ENCODE measurements around the gene CLMN.

The CLMN gene

GRCh38 chr14:95260537-95261361, 59.0 kb downstream of the CLMN start:
- DNase-seq: no peak

DNA sequence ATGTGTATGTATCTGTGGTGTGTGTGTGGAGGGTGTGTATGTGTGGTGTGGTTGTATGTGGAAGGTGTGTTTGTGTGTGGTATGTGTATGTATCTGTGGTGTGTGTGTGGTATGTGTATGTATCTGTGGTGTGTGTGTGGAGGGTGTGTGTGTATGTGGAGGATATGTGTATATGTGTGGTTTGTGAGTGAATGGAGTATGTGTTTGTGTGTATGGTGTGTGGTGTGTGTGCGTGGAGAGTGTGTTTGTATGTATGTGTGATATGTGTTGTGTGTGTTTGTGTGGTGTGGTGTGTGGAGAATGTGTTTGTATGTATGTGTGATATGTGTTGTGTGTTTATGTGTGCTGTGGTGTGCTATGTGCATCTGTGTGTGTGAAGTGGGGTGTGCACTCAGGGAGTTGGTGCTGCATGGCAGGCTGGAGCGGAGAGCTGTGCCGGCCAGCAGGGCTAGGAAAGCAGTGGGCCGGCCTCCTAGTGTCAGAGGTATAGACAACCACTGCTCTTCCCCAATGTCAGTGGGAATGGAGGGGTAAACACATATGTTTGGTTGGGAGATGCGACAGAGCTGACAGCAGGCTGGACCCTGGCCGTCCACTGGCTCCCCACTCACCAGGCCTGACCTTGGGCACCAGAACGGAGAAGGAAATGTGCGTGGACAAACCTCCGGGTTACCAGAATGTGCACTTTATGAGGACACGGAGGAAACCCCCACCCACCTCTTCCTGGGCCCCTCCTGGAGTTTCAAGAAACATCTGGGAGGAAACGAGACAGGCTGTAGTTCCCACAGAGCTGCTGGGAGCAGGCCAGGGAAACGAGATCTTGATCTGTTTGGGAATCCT, 60.7 kb downstream of the CLMN start:
- no peak for DNase-seq

GRCh38 chr14:95258156-95258555, 61.6 kb downstream of the CLMN start:
- DNase-seq: no peak

GRCh38 chr14:95257521-95257920, 62.2 kb downstream of the CLMN start:
- no peak for DNase-seq

DNA sequence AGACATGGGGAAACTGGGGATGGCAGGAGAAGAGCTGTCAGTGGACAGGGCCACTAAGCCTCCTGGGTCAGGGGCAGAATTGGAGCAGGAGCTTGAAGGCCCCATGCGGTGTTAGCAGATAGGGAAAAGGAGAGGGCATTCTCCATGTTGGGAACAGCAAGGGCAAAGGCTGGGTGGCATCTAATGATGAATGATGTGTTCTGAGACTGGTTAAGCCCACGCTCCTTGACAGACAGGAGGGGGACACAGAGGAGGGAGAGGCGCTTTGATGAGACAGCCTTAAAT, 63.0 kb downstream of the CLMN start:
- DNase-seq: no peak

- DNase-seq: peak in 1 of 2 donors; percentile 76
These were observed 63.5 kb downstream of the CLMN start for GRCh38 chr14:95256002-95256775.

DNA sequence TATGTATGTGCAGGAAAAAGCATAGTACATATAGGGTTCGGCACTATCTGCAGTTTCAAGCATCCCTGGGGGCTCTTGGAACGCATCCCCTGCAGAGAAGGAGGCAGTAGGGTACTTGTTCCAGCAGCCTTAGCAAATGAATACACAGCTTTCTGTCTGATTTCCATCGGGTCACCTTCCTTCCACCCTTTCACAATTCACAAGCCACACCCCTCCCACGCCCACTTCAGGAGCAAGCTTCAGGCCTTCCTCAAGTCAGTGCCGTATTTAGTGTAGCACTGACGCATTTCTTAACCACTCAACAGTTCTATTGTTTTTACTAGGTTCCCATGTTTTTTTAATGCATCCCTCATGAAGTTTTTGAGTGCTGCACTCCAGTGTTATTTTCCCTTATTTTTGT, 64.2 kb downstream of the CLMN start:
- DNase-seq: no peak

DNA sequence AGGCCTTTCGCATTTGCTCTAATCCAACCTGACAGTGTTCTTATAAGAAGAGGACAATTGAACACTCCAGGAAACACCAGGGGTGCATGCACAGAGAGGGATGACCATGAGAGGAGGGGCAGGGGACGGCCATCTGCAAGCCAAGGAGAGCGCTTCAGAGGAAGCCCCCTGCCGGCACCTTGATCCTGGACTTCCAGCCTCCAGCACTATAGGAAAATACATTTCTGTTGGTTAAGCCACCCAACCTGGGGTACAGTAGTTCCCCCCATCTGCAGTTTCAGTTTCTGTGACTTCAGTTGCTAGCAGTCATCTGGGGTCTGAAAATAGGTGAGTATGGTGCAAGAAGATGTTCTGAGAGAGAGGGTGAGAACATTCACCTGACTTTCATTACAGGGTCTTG, 64.7 kb downstream of the CLMN start:
- DNase-seq: no peak

DNA sequence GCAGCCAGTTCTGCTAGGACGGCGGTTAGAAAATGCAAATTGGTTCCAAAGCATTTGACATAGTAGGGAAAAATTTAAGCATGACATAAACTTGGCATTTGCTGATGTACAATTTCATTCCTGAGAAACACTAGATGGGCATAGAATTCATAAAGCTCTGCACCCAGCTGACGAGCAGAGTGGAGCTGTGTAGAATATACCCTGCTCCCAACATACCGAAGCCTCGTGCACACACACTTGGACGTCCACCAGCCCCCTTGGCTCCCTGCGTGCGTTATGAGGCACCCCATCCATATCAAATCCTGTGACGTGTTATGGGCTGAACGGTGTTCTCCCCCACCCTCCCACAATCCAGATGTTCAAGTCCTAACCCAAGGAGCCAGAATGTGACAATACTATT, 65.4 kb downstream of the CLMN start:
- no peak for DNase-seq

DNA sequence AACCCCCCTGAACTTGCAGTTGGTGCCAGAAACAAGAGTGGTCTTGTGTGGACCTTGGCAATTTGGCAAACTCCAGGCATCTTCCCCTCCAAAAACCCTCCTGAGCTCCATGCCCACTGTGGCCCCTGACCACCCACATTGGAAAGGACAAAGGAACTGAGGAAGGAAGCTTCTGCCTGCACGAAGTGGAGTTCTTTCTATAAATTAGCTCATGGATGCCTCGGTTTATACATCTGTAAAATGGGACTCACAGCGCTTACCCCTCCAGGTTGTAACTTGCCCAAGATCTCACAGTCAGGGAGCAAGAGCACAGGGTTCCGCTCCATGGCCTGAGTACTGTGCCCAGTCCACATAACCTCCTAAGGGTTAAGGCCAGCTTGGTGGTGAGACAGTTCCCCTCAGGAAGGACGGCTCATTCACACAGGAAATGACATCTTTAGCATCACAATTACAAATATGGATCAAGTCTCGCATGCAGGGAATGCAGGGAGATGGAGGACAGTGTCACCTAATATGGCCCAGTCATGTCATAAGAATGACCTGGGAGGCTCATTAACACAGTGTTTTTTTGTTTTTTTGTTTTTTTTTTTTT, 66.6 kb downstream of the CLMN start:
- DNase-seq: no peak

- no peak for DNase-seq
These were observed 67.5 kb downstream of the CLMN start for GRCh38 chr14:95252219-95252618.

GRCh38 chr14:95250936-95251335, 68.8 kb downstream of the CLMN start:
- no peak for DNase-seq

- DNase-seq: no peak
These were observed 69.5 kb downstream of the CLMN start for GRCh38 chr14:95250140-95250769.

DNA sequence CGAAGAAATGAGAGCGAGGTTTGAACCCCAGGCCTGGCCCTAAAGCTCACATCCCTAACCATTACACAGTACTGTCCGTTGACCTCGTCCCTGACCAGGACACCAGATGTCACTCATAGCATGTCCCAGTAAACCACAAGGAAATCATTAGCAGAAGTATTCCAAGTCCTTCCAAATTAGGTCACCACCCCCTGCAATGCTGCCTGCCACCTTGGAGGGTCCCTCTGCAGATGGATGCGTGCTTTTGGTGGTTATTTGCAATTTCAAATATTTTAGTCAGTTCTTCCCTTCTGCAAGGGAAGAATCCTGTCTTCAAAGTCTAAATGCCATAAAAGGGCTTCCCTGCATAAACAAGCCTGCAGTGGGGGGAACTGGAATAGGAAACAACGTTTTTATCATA, 71.3 kb downstream of the CLMN start:
- no peak for DNase-seq

DNA sequence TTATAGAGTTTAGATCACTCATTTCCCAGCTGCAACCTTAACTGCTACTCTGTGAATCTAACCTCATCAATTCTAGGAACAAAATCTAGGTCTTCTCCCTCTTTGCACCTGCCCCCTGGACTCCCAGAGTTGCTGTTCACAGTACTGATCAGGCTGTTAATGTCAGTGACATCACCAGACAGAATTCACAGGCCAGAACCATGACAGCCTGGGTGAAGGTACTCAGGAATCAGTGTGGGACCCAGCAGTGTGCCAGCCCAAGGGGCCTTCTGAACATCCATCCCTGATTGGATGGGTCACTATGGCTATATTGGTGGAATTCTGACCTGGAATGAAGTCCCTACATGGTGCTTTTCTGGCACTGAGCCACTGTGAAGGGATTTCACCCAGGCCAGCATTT, 72.8 kb downstream of the CLMN start:
- no peak for DNase-seq

DNA sequence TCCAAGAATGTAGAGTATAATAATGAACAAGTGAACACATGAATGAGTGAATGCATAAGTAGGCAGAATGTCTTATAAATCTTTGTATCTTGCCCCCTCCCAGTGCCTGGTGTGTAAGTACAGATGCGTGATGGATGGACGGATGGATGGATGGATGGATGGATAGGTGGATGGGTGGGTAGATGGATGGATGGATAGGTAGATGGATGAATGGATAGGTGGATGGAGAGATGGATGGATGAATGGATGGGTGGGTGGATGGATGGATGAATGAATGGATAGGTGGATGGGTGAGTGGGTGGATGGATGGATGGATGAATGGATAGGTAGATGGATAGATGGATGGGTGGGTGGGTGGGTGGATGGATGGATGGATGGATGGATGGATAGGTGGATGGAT, 74.4 kb downstream of the CLMN start:
- DNase-seq: no peak

DNA sequence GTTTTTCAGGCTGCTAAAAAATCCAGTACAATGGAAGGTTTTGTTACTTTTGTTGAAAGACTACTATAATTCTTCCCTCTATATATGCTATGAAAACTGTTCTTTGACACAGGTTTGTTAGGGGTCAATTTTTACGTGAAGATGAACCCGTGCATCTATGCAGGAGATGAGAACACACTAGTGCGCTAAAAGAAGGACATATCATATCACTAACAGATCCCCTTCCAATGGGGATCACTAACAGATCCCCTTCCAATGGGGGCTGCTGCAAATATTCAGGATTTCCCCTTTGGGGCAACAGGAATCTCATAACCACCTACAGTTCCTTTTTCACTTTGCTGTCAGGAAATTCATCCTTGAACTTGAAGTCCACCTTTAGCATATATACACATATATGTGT, 75.1 kb downstream of the CLMN start:
- DNase-seq: no peak

GRCh38 chr14:95242870-95243269, 76.8 kb downstream of the CLMN start:
- DNase-seq: no peak

- no peak for DNase-seq
These were observed 78.6 kb downstream of the CLMN start for GRCh38 chr14:95240859-95241813.

GRCh38 chr14:95238487-95239298, 81.0 kb downstream of the CLMN start:
- no peak for DNase-seq

- no peak for DNase-seq
These were observed 81.8 kb downstream of the CLMN start for GRCh38 chr14:95237958-95238340.
